ENCODE measurements around the gene KIF6.

- no peak for TF ChIP-seq CTCF (conservative IDR thresholded peaks at IDR 0.05; ENCODE audit: low read length)
- no peak for TF ChIP-seq EZH2phosphoT487 (IDR thresholded peaks at IDR 0.05; ENCODE audit: borderline replicate concordance)
Observed at GRCh38 chr6:39289490-39289889, 435.7 kb downstream of the KIF6 start.

Measured in Loucy (cell line).